Medulla oblongata (tissue), 1 donor: Measurements from ENCODE around the gene FNDC10.
A peak's percentile ranks its signal among the peaks of the same experiment; 100 is the strongest.
"Not testable (repeated sequence)": the region's sequence is repeated elsewhere in the genome, so short reads cannot be mapped to it uniquely, and the experiment has no call there.

ENCODE experiments used
- DNase-seq: peaks from one replicate; pipeline ENCODE4 v3.0.0-alpha.2; 2015; ENCODE audit errors: extremely low spot score

The FNDC10 gene

GRCh38 chr1:1599935-1600860 lies at the start of gene FNDC10:
TSS of gene FNDC10 (minus strand) at chr1:1600135. CDS start at chr1:1600015, 120 bp downstream.
- no peak for DNase-seq

- not testable (repeated sequence) for DNase-seq
These were observed 48.3 kb upstream of the FNDC10 start for GRCh38 chr1:1648265-1648664.

- not testable (repeated sequence) for DNase-seq
These were observed 47.8 kb upstream of the FNDC10 start for GRCh38 chr1:1647567-1648241.

- DNase-seq = not testable (repeated sequence)
These were observed 46.4 kb upstream of the FNDC10 start for GRCh38 chr1:1646326-1646725.

- not testable (repeated sequence) for DNase-seq
These were observed 41.0 kb upstream of the FNDC10 start for GRCh38 chr1:1640711-1641461.

- DNase-seq = not testable (repeated sequence)
These were observed 40.1 kb upstream of the FNDC10 start for GRCh38 chr1:1640081-1640480.

- not testable (repeated sequence) for DNase-seq
These were observed 39.4 kb upstream of the FNDC10 start for GRCh38 chr1:1639368-1639767.

- not testable (repeated sequence) for DNase-seq
These were observed 38.6 kb upstream of the FNDC10 start for GRCh38 chr1:1638528-1638927.

- not testable (repeated sequence) for DNase-seq
These were observed 37.5 kb upstream of the FNDC10 start for GRCh38 chr1:1637479-1637875.

GRCh38 chr1:1636621-1637478 lies 36.9 kb upstream of the FNDC10 start:
- not testable (repeated sequence) for DNase-seq

GRCh38 chr1:1634613-1635012 lies 34.7 kb upstream of the FNDC10 start:
- not testable (repeated sequence) for DNase-seq

- DNase-seq = not testable (repeated sequence)
These were observed 33.5 kb upstream of the FNDC10 start for GRCh38 chr1:1633409-1633808.

- no peak for DNase-seq
These were observed 32.0 kb upstream of the FNDC10 start, which contains the start of gene MMP23B for GRCh38 chr1:1631782-1632420. TSS of gene MMP23B (plus strand) at chr1:1632173. CDS start at chr1:1632219, 46 bp downstream.

- peak; percentile 24 for DNase-seq
These were observed 31.2 kb upstream of the FNDC10 start for GRCh38 chr1:1630965-1631781.

- no peak for DNase-seq
These were observed 30.4 kb upstream of the FNDC10 start for GRCh38 chr1:1630191-1630964.

- DNase-seq = no peak
These were observed 29.7 kb upstream of the FNDC10 start for GRCh38 chr1:1629430-1630190.

GRCh38 chr1:1628754-1629429 lies 29.0 kb upstream of the FNDC10 start:
- DNase-seq = no peak
